DMS114 treated with DMSO at 0.1 percent for 48 hours (cell line): ENCODE data around the gene RORC.
"Not testable (repeated sequence)": the region's sequence is repeated elsewhere in the genome, so short reads cannot be mapped to it uniquely, and the experiment has no call there.

Source experiments
- DNase-seq: peaks from one replicate; lab custom pipeline; 2025; ENCODE audit not compliant: unreplicated experiment; lab: John Stamatoyannopoulos, UW

The RORC gene

GRCh38 chr1:151776665-151777062 is 54.9 kb downstream of the RORC start:
- DNase-seq, result no peak

DNA sequence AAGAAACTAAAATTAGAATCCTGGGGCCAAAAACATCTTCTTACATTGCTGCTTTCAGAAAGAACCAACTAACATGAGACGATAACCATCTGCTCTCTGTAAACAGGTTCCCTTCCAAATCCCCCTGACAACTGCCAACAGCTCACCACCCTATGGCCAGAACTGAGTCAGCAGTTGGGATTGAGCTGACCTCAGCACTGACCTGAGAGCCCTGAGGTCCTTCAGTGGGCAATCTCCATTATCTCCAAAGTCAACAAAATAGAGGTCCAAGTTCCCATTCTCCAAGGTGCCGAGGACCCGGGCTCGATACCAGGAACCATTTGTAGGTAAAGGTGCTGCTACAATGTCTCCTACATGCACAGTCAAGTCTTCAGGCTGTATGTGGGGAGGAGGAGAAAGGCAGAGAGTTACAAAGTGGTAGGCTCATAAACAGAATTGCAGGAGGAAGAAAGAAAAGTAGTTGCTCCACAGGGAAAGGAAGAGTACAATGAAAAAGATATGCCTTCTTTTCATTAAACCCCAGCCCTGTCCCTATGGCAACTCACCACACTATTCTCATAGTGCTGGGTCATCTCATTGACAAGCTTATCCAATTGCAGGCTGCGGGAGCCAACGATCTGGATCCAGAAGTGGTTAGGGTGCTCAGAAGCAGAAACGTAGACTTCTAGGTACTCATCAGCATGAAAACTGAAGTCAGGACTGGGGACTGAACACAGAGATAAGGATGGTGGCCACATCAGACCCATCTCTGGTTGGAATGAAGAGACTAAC is 55.5 kb downstream of the RORC start:
- no peak for DNase-seq

DNA sequence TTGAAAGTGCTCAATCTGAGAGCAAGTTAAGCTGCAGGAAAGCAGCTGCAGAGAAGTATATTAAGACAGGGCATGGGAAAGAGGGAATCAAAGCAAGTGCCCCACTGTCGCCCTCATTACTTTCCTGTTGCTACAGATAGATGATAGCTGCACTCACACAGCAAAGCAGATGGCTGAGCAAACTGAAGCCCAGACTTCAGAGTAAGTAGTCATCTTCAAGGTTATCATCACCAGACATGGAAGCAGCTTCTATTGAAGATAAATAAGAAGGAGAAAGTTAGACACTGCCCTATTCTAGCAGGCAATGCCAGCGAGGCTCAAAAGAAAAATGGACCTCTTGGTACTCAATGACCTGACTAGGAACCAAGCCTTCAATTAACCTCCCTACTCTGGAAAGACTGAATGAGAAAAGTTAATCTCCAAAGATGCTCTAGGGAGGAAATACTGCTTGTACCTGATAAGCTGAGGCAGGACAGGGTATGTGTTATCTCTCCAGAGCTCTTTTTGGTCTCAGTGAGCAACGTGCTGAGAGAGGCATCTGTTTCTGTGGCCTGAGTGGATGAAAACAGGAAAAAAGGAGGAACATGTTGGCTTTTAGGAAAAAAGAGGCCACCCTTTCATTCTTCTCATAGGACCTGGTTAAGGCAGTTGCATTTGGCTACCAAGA is 57.2 kb downstream of the RORC start:
- no peak for DNase-seq

GRCh38 chr1:151773702-151774101 is 57.9 kb downstream of the RORC start:
- no peak for DNase-seq

DNA sequence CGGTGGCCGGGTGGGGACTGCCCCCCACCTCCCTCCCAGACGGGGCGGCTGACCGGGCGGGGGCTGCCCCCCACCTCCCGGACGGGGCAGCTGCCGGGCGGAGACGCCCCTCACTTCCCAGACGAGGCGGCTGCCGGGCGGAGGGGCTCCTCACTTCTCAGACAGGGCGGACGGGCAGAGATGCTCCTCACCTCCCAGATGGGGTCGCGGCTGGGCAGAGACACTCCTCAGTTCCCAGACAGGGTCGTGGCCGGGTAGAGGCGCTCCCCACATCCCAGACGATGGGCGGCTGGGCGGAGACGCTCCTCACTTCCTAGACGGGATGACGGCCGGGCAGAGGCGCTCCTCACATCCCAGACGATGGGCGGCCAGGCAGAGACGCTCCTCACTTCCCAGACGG is 62.3 kb downstream of the RORC start:
- not testable (repeated sequence) for DNase-seq

DNA sequence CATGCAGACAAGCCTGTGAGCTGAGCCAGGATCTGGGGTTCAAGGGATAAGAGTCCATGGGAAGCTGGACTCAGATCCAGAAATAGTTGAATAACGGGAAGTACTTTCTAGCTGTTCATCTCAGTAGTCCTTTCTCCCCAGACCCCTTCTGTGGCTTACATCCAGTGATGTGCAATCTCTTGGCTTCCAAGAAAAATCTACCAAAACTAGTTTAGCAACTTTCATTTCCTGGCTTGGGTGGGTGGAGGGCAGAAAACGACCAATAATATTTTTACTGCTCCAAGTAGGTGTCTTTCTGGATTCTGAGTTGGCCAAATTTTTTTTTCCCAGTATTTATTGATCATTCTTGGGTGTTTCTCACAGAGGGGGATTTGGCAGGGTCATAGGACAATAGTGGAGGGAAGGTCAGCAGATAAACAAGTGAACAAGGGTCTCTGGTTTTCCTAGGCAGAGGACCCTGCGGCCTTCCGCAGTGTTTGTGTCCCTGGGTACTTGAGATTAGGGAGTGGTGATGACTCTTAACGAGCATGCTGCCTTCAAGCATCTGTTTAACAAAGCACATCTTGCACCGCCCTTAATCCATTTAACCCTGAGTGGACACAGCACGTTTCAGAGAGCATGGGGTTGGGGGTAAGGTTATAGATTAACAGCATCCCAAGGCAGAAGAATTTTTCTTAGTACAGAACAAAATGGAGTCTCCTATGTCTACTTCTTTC is 63.1 kb downstream of the RORC start:
- not testable (repeated sequence) for DNase-seq

DNA sequence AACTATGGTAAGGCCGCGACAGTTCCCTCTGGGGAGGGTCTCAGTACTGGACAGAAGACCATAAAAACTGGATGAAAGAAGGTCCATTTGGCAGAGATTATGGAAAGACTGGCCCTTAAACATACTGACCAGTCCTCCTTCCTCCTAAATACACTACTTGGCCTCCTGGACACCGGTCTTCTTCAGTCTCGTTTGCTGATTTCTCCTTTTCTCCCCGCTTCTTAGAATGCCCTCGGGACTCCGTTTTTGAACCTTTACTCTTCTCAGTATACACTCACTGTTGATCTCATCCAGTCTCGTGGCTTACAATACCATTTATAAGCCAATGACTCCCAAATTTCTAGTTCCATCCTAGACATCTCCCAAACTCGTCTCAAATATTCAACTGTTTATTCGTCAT is 67.6 kb downstream of the RORC start:
- DNase-seq, result peak; percentile 43

- peak; percentile 84 for DNase-seq
Observed at GRCh38 chr1:151762941-151763921, 68.4 kb downstream of the RORC start, which contains the start of gene MRPL9. TSS of gene MRPL9 (minus strand) at chr1:151763496. CDS start at chr1:151763479, 17 bp downstream.

DNA sequence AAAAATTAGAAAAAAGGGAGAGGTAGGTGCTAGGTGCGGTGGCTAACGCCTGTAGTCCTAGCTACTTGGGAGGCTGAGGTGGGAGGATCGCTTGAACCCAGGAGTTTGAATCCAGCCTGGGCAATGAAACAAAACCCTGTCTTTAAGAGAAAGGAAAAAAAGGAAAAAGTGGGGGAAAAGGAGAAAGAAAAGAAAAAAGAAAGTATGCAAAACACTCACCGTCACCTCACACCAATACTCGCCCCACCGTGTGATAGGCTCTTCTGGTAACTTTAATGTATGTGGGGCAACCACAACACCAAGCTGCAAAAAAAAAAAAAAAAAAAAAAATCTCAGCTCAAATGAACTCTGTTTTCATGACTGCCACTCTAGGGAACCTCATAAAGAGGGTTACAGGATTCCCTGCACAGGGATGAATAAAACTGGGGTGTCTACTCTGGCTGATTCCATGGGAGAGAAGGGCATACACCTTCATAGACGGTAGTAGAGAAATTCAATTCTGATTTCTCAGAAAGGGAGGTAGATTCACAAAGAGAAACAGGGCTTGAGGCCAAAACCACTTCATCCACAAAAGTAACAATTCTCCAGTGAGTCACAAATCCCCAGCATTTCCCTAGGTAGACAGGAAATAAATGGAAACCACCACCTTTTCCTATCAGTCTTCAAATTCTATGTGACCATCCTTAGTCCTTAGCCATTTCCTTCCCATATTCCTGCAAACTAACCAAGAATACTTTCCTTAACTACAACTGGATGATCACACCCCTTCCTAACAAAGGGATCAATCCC is 70.8 kb downstream of the RORC start:
- DNase-seq, result no peak

DNA sequence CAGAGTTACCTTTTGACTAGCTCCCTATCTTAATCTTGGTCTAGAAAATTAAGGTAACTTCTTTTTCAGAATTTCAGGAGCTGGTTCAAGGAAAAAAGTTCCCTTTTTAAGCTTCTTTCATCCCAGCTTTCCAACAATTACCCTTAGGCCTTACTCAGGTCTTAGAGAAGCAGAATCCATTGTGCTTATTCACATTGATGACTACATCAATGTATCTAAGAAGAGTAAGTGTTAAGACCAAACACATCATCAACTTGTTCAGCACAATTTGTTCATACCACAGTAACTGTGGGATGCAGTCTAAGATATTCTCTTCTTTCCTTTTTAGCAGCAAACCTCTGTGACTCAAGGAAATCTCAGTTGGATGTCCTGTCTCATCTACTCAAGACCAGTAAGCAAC is 72.4 kb downstream of the RORC start:
- no peak for DNase-seq

- DNase-seq, result no peak
Observed at GRCh38 chr1:151756291-151756690, 75.3 kb downstream of the RORC start.
